Epithelial cell of esophagus (primary cell): ENCODE results near the gene FLYWCH1.

Experiments used
- DNase-seq: peaks from one replicate; pipeline ENCODE4 v3.0.0; 2010; ENCODE audit warnings: low read depth
- H3K4me3 ChIP-seq: 2 replicates; pipeline ENCODE4 v1.5.1; 2011; ENCODE audit warnings: mild to moderate bottlenecking, low read length, control low read depth
- TF ChIP-seq, protein P1 (sequence below): IDR thresholded peaks from 2 replicates; pipeline ENCODE4 v1.5.1; 2011; ENCODE audit warnings: low read depth, mild to moderate bottlenecking, low read length, control low read depth, inconsistent platforms; ENCODE audit not compliant: insufficient read depth; ENCODE audit errors: missing control alignments

The FLYWCH1 gene

DNA sequence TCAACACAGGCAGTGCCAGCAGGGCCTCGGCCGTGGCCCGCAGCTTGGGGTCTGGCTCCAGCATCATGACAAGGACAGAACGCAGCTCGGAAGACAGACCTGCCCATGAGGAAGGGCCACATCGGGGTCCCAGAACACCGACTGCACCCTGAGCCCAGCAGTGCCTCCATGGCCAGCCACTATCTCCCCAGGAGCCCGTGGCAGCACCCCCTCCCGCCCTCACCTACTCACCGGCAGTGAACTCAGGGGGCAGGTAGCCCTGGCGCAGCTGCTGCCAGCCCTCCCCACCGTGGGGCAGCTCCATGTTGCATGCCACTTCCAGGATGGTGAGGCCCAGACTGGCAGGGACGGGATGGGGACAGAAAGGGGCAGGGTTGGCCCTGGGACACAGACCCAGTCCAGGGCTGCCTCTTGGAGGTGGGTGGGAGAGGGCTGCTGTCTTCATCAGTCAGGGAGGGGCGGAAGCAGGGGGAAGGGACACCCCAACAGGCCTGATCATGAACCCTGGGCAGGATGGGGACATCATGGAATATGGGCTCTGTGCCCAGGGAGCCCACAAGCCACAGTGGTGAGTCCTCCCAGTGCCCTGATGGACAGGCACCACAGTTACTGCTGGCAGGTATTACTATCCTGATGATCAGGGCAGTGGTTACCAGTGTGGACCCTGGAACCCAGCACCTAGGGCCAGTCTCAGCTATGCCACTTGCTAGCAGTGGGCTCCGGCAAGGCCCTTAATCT is 62.8 kb downstream of the FLYWCH1 start:
- TF ChIP-seq, protein P1, sequence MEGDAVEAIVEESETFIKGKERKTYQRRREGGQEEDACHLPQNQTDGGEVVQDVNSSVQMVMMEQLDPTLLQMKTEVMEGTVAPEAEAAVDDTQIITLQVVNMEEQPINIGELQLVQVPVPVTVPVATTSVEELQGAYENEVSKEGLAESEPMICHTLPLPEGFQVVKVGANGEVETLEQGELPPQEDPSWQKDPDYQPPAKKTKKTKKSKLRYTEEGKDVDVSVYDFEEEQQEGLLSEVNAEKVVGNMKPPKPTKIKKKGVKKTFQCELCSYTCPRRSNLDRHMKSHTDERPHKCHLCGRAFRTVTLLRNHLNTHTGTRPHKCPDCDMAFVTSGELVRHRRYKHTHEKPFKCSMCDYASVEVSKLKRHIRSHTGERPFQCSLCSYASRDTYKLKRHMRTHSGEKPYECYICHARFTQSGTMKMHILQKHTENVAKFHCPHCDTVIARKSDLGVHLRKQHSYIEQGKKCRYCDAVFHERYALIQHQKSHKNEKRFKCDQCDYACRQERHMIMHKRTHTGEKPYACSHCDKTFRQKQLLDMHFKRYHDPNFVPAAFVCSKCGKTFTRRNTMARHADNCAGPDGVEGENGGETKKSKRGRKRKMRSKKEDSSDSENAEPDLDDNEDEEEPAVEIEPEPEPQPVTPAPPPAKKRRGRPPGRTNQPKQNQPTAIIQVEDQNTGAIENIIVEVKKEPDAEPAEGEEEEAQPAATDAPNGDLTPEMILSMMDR = no peak
- no peak for DNase-seq
- H3K4me3 ChIP-seq = no peak overlapping the region

GRCh38 chr16:2975161-2975795 is 63.5 kb downstream of the FLYWCH1 start:
- no peak for DNase-seq
- no peak overlapping the region for H3K4me3 ChIP-seq
- TF ChIP-seq, protein P1 = no peak

GRCh38 chr16:2976201-2976600 is 64.5 kb downstream of the FLYWCH1 start:
- TF ChIP-seq, protein P1 = no peak
- no peak for DNase-seq
- no peak overlapping the region for H3K4me3 ChIP-seq

DNA sequence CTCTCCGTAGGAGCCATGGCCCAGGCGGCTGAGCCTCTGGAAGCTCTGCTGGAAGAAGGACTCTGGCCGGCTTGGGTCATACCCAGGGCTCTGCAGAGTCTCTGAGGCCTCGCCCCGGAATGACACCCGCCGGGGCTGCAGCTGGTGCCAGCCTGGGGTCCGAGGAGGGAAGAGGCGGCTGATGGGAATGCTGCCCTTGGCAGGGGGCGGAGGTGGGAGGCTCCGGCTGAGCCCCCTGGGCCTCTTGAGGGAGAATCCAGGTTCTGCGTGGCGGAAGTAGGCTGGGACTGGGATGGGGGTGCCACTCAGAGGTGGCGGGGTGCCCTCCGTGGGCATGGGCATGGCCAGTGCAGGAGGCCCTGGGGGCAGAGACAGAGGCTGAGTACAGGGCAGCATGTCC is 64.9 kb downstream of the FLYWCH1 start:
- TF ChIP-seq, protein P1 = no peak
- H3K4me3 ChIP-seq = no peak overlapping the region
- no peak for DNase-seq

DNA sequence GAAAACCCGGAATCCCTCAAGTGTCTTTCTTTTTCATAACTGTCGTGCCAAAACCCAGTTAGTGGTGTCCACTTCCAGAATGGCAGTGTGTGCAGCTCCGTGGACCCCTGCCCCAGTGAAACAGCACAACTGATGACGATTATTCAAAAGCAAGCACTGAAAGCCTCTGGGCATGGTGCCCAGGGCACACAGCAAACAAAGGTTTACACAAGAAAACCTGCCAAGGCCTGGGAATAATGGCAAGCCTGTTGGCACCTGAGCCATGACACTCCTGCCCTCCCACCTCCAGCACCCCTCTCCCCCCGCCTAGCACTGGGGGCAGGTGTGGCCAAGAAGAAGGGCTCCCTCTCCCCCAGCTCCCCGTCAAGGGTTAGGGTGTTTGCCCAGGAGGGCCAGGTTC is 65.7 kb downstream of the FLYWCH1 start:
- DNase-seq = no peak
- no peak overlapping the region for H3K4me3 ChIP-seq
- TF ChIP-seq, protein P1 = no peak

GRCh38 chr16:2979669-2980226 is 68.0 kb downstream of the FLYWCH1 start:
- H3K4me3 ChIP-seq = peak overlapping the region; percentile 77
- no peak for DNase-seq
- TF ChIP-seq, protein P1 = no peak
